MM.1S (cell line): ENCODE data around the gene RAB29.

Experiments used
- CTCF ChIP-seq: fragments of 300-600 bp; sonication (generic); IDR thresholded peaks from 2 replicates; pipeline ENCODE4 v1.5.1; 2016; ENCODE audit warnings: antibody characterized with exemption, low read length, mixed read lengths
- EZH2 ChIP-seq: fragments of 300-600 bp; sonication (generic); optimal IDR thresholded peaks from 2 replicates; pipeline ENCODE3; 2017; ENCODE audit warnings: low read depth, mild to moderate bottlenecking, antibody characterized with exemption, low read length, mixed read lengths
- EZH2phosphoT487 ChIP-seq: fragments of 300-600 bp; sonication (generic); IDR thresholded peaks from 2 replicates; pipeline ENCODE4 v1.6.1; 2018; ENCODE audit warnings: antibody characterized with exemption, low read length

- TF ChIP-seq CTCF: no peak
- TF ChIP-seq EZH2: no peak
- TF ChIP-seq EZH2phosphoT487: no peak
Observed at GRCh38 chr1:205725514-205725913, 49.8 kb downstream of the RAB29 start.
